GM23248 (cell line): ENCODE data around the gene CRAT.

Experiments used
- EZH2 ChIP-seq: fragments of 200-600 bp; sonication (generic); IDR thresholded peaks from 2 replicates; pipeline ENCODE4 v1.6.1; 2018; ENCODE audit warnings: antibody characterized with exemption, mild to moderate bottlenecking; ENCODE audit not compliant: insufficient read depth, poor library complexity, severe bottlenecking
- EZH2phosphoT487 ChIP-seq: fragments of 200-600 bp; sonication (generic); IDR thresholded peaks from 2 replicates; pipeline ENCODE4 v1.6.1; 2018; ENCODE audit warnings: antibody characterized with exemption, moderate library complexity, mild to moderate bottlenecking, low read depth; ENCODE audit not compliant: insufficient read depth

GRCh38 chr9:129102095-129102525 lies 8.5 kb downstream of the CRAT start:
- TF ChIP-seq EZH2phosphoT487 (no peak), EZH2 (no peak)
